H9 (cell line): ENCODE results near the gene APOBEC3H. TPM values are rescaled to one million over a fixed set of nuclear protein-coding genes. Genes with fewer than 3 reads are reported as not detected.

Experiments used
- DNase-seq: peaks from one replicate; pipeline ENCODE4 v3.0.0-alpha.2; 2017
- H2AFZ ChIP-seq: one replicate; pipeline ENCODE4 v1.6.1; 2013; ENCODE audit warnings: mild to moderate bottlenecking, low read length, control low read depth, moderate library complexity
- H2AK5ac ChIP-seq: 2 replicates; pipeline ENCODE4 v1.6.1; 2013; ENCODE audit warnings: low read length, control low read depth, mixed read lengths; ENCODE audit not compliant: insufficient read length
- H2BK120ac ChIP-seq: one replicate; pipeline ENCODE4 v1.6.1; 2013; ENCODE audit warnings: low read depth, mild to moderate bottlenecking, low read length, control low read depth, inconsistent platforms; ENCODE audit not compliant: poor library complexity, severe bottlenecking
- H2BK12ac ChIP-seq: 2 replicates; pipeline ENCODE4 v1.6.1; 2013; ENCODE audit warnings: low read length, control low read depth, mixed read lengths, low read depth; ENCODE audit not compliant: insufficient read length
- H2BK15ac ChIP-seq: 2 replicates; pipeline ENCODE4 v1.6.1; 2013; ENCODE audit warnings: low read depth, low read length, control low read depth
- H2BK20ac ChIP-seq: one replicate; pipeline ENCODE4 v1.6.1; 2013; ENCODE audit warnings: low read depth, mild to moderate bottlenecking, low read length, control low read depth, inconsistent platforms; ENCODE audit not compliant: poor library complexity, severe bottlenecking
- H2BK5ac ChIP-seq: 2 replicates; pipeline ENCODE4 v1.6.1; 2013; ENCODE audit warnings: low read length, control low read depth, mixed read lengths; ENCODE audit not compliant: insufficient read length
- H3K14ac ChIP-seq: 2 replicates; pipeline ENCODE4 v1.6.1; 2013; ENCODE audit warnings: low read length, control low read depth; ENCODE audit not compliant: insufficient read depth
- H3K18ac ChIP-seq: 2 replicates; pipeline ENCODE4 v1.6.1; 2013; ENCODE audit warnings: low read depth, mild to moderate bottlenecking, mixed read lengths, low read length, control low read depth; ENCODE audit not compliant: insufficient read length
- H3K23ac ChIP-seq: 2 replicates; pipeline ENCODE4 v1.6.1; 2013; ENCODE audit warnings: low read length, control low read depth, mixed read lengths, low read depth; ENCODE audit not compliant: insufficient read length
- H3K23me2 ChIP-seq: 2 replicates; pipeline ENCODE4 v1.6.1; 2013; ENCODE audit warnings: low read depth, mild to moderate bottlenecking, mixed read lengths, low read length, control low read depth; ENCODE audit not compliant: insufficient read length, poor library complexity, severe bottlenecking
- H3K27ac ChIP-seq: 2 replicates; pipeline ENCODE4 v1.5.1; 2013; ENCODE audit warnings: low read length, control low read depth, mixed read lengths, low read depth; ENCODE audit not compliant: insufficient read length
- H3K27me3 ChIP-seq: 2 replicates; pipeline ENCODE4 v1.6.1; 2013; ENCODE audit warnings: low read length, control low read depth, inconsistent platforms; ENCODE audit not compliant: insufficient read depth
- H3K4ac ChIP-seq: 2 replicates; pipeline ENCODE4 v1.6.1; 2013; ENCODE audit warnings: low read depth, mild to moderate bottlenecking, control low read depth, inconsistent platforms, low read length, moderate library complexity
- H3K4me1 ChIP-seq: 2 replicates; pipeline ENCODE4 v1.6.1; 2013; ENCODE audit warnings: low read length, control low read depth, inconsistent platforms; ENCODE audit not compliant: insufficient read depth
- H3K4me2 ChIP-seq: 2 replicates; pipeline ENCODE4 v1.6.1; 2013; ENCODE audit warnings: low read length, control low read depth, mixed read lengths; ENCODE audit not compliant: insufficient read length, insufficient read depth
- H3K56ac ChIP-seq: 2 replicates; pipeline ENCODE4 v1.6.1; 2013; ENCODE audit warnings: low read depth, mild to moderate bottlenecking, mixed read lengths, low read length, control low read depth; ENCODE audit not compliant: insufficient read length
- H3K79me1 ChIP-seq: 2 replicates; pipeline ENCODE4 v1.6.1; 2013; ENCODE audit warnings: low read depth, mild to moderate bottlenecking, moderate library complexity, low read length, control low read depth, inconsistent platforms; ENCODE audit not compliant: insufficient read depth, poor library complexity, severe bottlenecking
- H3K79me2 ChIP-seq: 2 replicates; pipeline ENCODE4 v1.6.1; 2013; ENCODE audit warnings: low read length, control low read depth, inconsistent platforms; ENCODE audit not compliant: insufficient read depth
- H3K9ac ChIP-seq: 2 replicates; pipeline ENCODE4 v1.6.1; 2013; ENCODE audit warnings: low read length, control low read depth, mixed read lengths; ENCODE audit not compliant: insufficient read length; ENCODE audit errors: extremely low read depth
- H3K9me3 ChIP-seq: one replicate; pipeline ENCODE4 v1.6.1; 2013; ENCODE audit warnings: low read depth, low read length, inconsistent platforms; ENCODE audit not compliant: control insufficient read depth
- H3T11ph ChIP-seq: one replicate; pipeline ENCODE4 v1.6.1; 2013; ENCODE audit warnings: mild to moderate bottlenecking, low read length, control low read depth, inconsistent platforms
- H4K20me1 ChIP-seq: one replicate; pipeline ENCODE4 v1.6.1; 2013; ENCODE audit not compliant: control insufficient read depth, insufficient read length, insufficient read depth
- H4K5ac ChIP-seq: 2 replicates; pipeline ENCODE4 v1.6.1; 2013; ENCODE audit warnings: low read depth, mild to moderate bottlenecking, mixed read lengths, low read length, control low read depth; ENCODE audit not compliant: insufficient read length
- H4K8ac ChIP-seq: replicated peaks from 2 replicates; pipeline ENCODE4 v1.6.1; 2013; ENCODE audit warnings: low read length, control low read depth, mixed read lengths, low read depth; ENCODE audit not compliant: insufficient read length
- H4K91ac ChIP-seq: 2 replicates; pipeline ENCODE4 v1.6.1; 2013; ENCODE audit warnings: low read depth, mild to moderate bottlenecking, moderate library complexity, mixed read lengths, low read length, control low read depth; ENCODE audit not compliant: insufficient read length
- H3K27ac Mint-ChIP-seq, 3 experiments: 2 replicates in 2 of 3; 3 replicates in 1 of 3; pipeline ENCODE4 v1.8.0; 2020 to 2021; ENCODE audit warnings: mixed read lengths in 3 of 3, mild to moderate bottlenecking in 1 of 3, moderate library complexity in 1 of 3
- H3K27me3 Mint-ChIP-seq: 2 replicates; pipeline ENCODE4 v1.8.0; 2021; ENCODE audit warnings: low read depth, mild to moderate bottlenecking, moderate library complexity, mixed read lengths
- H3K36me3 Mint-ChIP-seq, 3 experiments: 2 replicates in 2 of 3; 3 replicates in 1 of 3; pipeline ENCODE4 v1.8.0; 2020 to 2021; ENCODE audit warnings: low read depth in 3 of 3, mixed read lengths in 3 of 3; ENCODE audit not compliant: insufficient read depth in 1 of 3
- H3K4me1 Mint-ChIP-seq, 2 experiments: 2 replicates each; pipeline ENCODE4 v1.8.0; 2020; ENCODE audit warnings: mixed read lengths in 2 of 2
- H3K4me3 Mint-ChIP-seq, 2 experiments: 2 replicates in 1 of 2; 3 replicates in 1 of 2; pipeline ENCODE4 v1.8.0; 2020 to 2021; ENCODE audit warnings: mild to moderate bottlenecking in 2 of 2, mixed read lengths in 2 of 2, moderate library complexity in 1 of 2
- H3K9me3 Mint-ChIP-seq, 2 experiments: 2 replicates in 1 of 2; 3 replicates in 1 of 2; pipeline ENCODE4 v1.8.0; 2020; ENCODE audit warnings: mild to moderate bottlenecking in 2 of 2, mixed read lengths in 2 of 2, moderate library complexity in 1 of 2
- CTCF ChIP-seq: fragments of 200-600 bp; sonication (generic); conservative IDR thresholded peaks from 3 replicates; pipeline ENCODE4 v1.8.0; 2021; ENCODE audit warnings: antibody characterized with exemption, mild to moderate bottlenecking
- WGBS: extraction: QIAGEN DNeasy Blood & Tissue Kit; methylation state at CpG from one replicate; pipeline ENCODE4 v1.1.7; 2013; ENCODE audit warnings: missing lambda C conversion rate, low lambda C conversion rate, mixed read lengths; ENCODE audit not compliant: insufficient read length; ENCODE audit errors: extremely low coverage; 5-methylcytosine and 5-hydroxymethylcytosine counted together
- total RNA-seq: library from RNA; stranded (reverse); gene quantifications from 2 replicates; pipeline ENCODE4 v1.2.1, GENCODE V29; 2021

The APOBEC3H gene
- total RNA-seq, 1 experiment from 2014 or later, result 0.48 TPM

GRCh38 chr22:39147335-39148025 lies 50.4 kb downstream of the APOBEC3H start:
- H3K4me1 ChIP-seq, result peaks cover 2% of the 10 kb centered on the region; the same call in 1 of the 2 replicates
- no peak overlapping the region for H2AFZ ChIP-seq
- no peak overlapping the region for H2BK20ac ChIP-seq
- H3K18ac ChIP-seq, result no peak overlapping the region
- H3K23ac ChIP-seq, result no peak overlapping the region
- Mint-ChIP-seq H3K36me3 (no peaks in the 10 kb centered on the region), H3K27ac (peak overlapping the region in 1 of 3 experiments; percentile 72; a peak in 3 of 7 replicates), H3K4me1 (peaks cover 25 to 46% of the 10 kb centered on the region in 2 experiments), H3K4me3 (no peak overlapping the region), H3K9me3 (no peaks in the 10 kb centered on the region), H3K27me3 (peaks cover 9% of the 10 kb centered on the region; the same call in 1 of the 2 replicates)
- H4K20me1 ChIP-seq, result no peaks in the 10 kb centered on the region
- no peak overlapping the region for H2BK15ac ChIP-seq
- no peak overlapping the region for H4K8ac ChIP-seq
- no peaks in the 10 kb centered on the region for H3K27me3 ChIP-seq
- DNase-seq, result no peak
- H3T11ph ChIP-seq, result no peak overlapping the region
- no peak overlapping the region for H3K4ac ChIP-seq
- no peak overlapping the region for H2BK12ac ChIP-seq
- no peak overlapping the region for H2BK120ac ChIP-seq
- no peak overlapping the region for H3K9ac ChIP-seq
- H4K5ac ChIP-seq, result no peak overlapping the region
- no peak for TF ChIP-seq CTCF
- no CpG with 5 or more reads among the region's 5 CpGs for WGBS
- no peak overlapping the region for H3K14ac ChIP-seq
- H2BK5ac ChIP-seq, result no peak overlapping the region
- H3K23me2 ChIP-seq, result peaks cover 10% of the 10 kb centered on the region
- no peak overlapping the region for H3K56ac ChIP-seq
- no peaks in the 10 kb centered on the region for H3K79me1 ChIP-seq
- H2AK5ac ChIP-seq, result no peak overlapping the region
- no peak overlapping the region for H3K4me2 ChIP-seq
- no peak overlapping the region for H4K91ac ChIP-seq
- no peak overlapping the region for H3K27ac ChIP-seq
- no peaks in the 10 kb centered on the region for H3K9me3 ChIP-seq
- H3K79me2 ChIP-seq, result no peaks in the 10 kb centered on the region
